Heart left ventricle (tissue), 16 donors: Measurements from ENCODE around the gene ZNF283. TPM values are rescaled to one million over a fixed set of nuclear protein-coding genes. Genes with fewer than 3 reads are reported as not detected.

Experiments used
- ATAC-seq, 4 donors: fragments of 200-7000 bp; cut with Tn5 transposase; one replicate each; pipeline ENCODE4 v1.9.1; 2020 to 2022; ENCODE audit warnings: moderate library complexity in 4 of 4, mild to moderate bottlenecking in 3 of 4, moderate number of reproducible peaks in 1 of 4
- DNase-seq, 5 donors: peaks; one replicate each; pipeline ENCODE4 v3.0.0-alpha.2; 2020
- H3K27ac ChIP-seq, 12 donors: fragments of 200-600 bp; sonication (generic) in 4 of 12; one replicate each; pipeline versions ENCODE4 v1.5.0 to v1.8.0; 2016 to 2022; ENCODE audit warnings: mild to moderate bottlenecking in 2 of 12
- H3K27me3 ChIP-seq, 9 donors: fragments of 200-600 bp; sonication (generic) in 2 of 9; one replicate each; pipeline versions ENCODE4 v1.5.1 to v1.8.0; 2016 to 2022; ENCODE audit warnings: mild to moderate bottlenecking in 3 of 9
- H3K36me3 ChIP-seq, 9 donors: fragments of 200-600 bp; sonication (generic) in 2 of 9; one replicate each; pipeline versions ENCODE4 v1.5.0 to v1.8.0; 2018 to 2022; ENCODE audit warnings: mild to moderate bottlenecking in 2 of 9
- H3K4me1 ChIP-seq, 12 donors: fragments of 200-600 bp; sonication (generic) in 4 of 12; one replicate each; pipeline versions ENCODE4 v1.5.0 to v1.8.0; 2016 to 2022; ENCODE audit warnings: mild to moderate bottlenecking in 3 of 12
- H3K4me3 ChIP-seq, 12 donors: fragments of 200-600 bp; sonication (generic) in 4 of 12; one replicate each; pipeline versions ENCODE4 v1.5.0 to v1.8.0; 2017 to 2022; ENCODE audit warnings: mild to moderate bottlenecking in 9 of 12, moderate library complexity in 4 of 12
- H3K9me3 ChIP-seq, 12 donors: fragments of 200-600 bp; sonication (generic) in 4 of 12; one replicate each; pipeline versions ENCODE4 v1.5.0 to v1.8.0; 2016 to 2022; ENCODE audit warnings: mild to moderate bottlenecking in 1 of 12
- CTCF ChIP-seq, 12 donors: fragments of 200-600 bp; sonication (generic) in 4 of 12; IDR thresholded peaks; one replicate each; pipeline versions ENCODE4 v1.5.0 to v1.8.0; 2018 to 2022; ENCODE audit warnings: antibody characterized with exemption in 12 of 12, mild to moderate bottlenecking in 5 of 12
- POLR2A ChIP-seq, 2 donors: fragments of 450-650 bp; IDR thresholded peaks; one replicate each; pipeline ENCODE4 v1.6.1; 2017; ENCODE audit warnings: antibody characterized with exemption in 2 of 2, mild to moderate bottlenecking in 2 of 2, moderate library complexity in 2 of 2
- WGBS, 4 donors: extraction: QIAGEN DNeasy Blood & Tissue Kit in 2 of 4; methylation state at CpG; one replicate each; pipeline versions ENCODE4 v1.1.5 to v1.1.7; 2013 to 2018; 5-methylcytosine and 5-hydroxymethylcytosine counted together
- intact Hi-C, 10 donors: fragments of 100-400 bp; cut with DNase I; formaldehyde crosslinking; loops; one replicate each; pipeline versions ENCODE4 v1.11.1 to v1.14.2; 2022
- polyA plus RNA-seq, 2 donors: library from polyadenylated mRNA; stranded (reverse); fragments of 200-250 nt; gene quantifications; one replicate each; pipeline ENCODE4 v1.2.3, GENCODE V29; 2013
- total RNA-seq, 9 donors: library from RNA; depleted of rRNA in 2 of 9; stranded (reverse); fragments of >200 nt in 2 of 9; fragmentation: NEBNext Ultra II Directional in 3 of 9; extraction: Animal tissue kit (Norgen Biotek cat#: 25700) in 3 of 9; gene quantifications; one replicate each; pipeline versions ENCODE4 v1.1.0 to v1.2.4, GENCODE V29; 2016 to 2023
- donor health status: ischemic (EF 13 %, LVEDD 7.1; RV severe dilation, severe dysfunction).
- donor health status: healthy with polysubstance abuse.
- donor health status: DM: no; HTN: yes; CAD: no.
- donor health status: DM: no; HTN: no; CAD: no.
- donor health status: ischemic (EF 25% LVEDD 6.9; RV normal size, moderate dysfunction).
- donor health status: ischemic (EF 25% LVEDD 5.7; RV mildly dilated, moderate dysfunction).
- donor health status: healthy.
- donor health status: DM: yes; HTN: yes; CAD: no.
- donor health status: ischemic (EF 35%, LVEDD 5.7; RV mildly dilated, moderate dysfunction).
- donor health status: nonischemic (EF 11% LVEDD 7.7; RV severe dilation, severe dysfunction).
- donor health status: DM: yes; HTN: yes; CAD: no.
- donor health status: PGD.
- donor health status: ischemic (EF 29% LVEDD 5.4; RV normal size, mild dysfunction).
- donor health status: nonischemic (EF 23%, LVEDD 6.1; RV moderate dilation, normal function).

The ZNF283 gene
- total and polyA plus RNA-seq, 11 donors, result 4.6 to 13.4 (median 10.3) TPM

- Histone ChIP-seq H3K36me3 (no peaks in the 10 kb centered on the region), H3K9me3 (no peaks in the 10 kb centered on the region), H3K4me1 (peaks cover 0 to 60% (median 4%) of the 10 kb centered on the region in 12 donors), H3K4me3 (peak overlapping the region in 1 of 12 donors; percentile 39), H3K27ac (peak overlapping the region in 2 of 12 donors; percentile 30 to 74), H3K27me3 (peaks cover 0 to 22% (median 6%) of the 10 kb centered on the region in 9 donors)
- intact Hi-C loops, result loop anchor here in 6 of 10 donors (5.0 to 10.0 kb wide), 5 partner anchors 33 to 335 kb away; partner anchors contain the start of genes PLAUR (in 1 of the 6) and ZNF575 (in 1 of the 6)
- ATAC-seq (no peak), DNase-seq (no peak)
- TF ChIP-seq POLR2A (IDR thresholded peaks at IDR 0.05) (no peak), CTCF (IDR thresholded peaks at IDR 0.05) (no peak)
- WGBS, 4 donors, result 39 to 56% (median 43%) methylated on average over 3 of the region's 3 CpGs
These were observed 47.3 kb upstream of the ZNF283 start for GRCh38 chr19:43779820-43780219.

GRCh38 chr19:43780706-43781525 is 46.2 kb upstream of the ZNF283 start, which contains the start of gene KCNN4:
TSS of gene KCNN4 (minus strand) at chr19:43780973. CDS start at chr19:43780861, 112 bp downstream.
- H3K36me3 ChIP-seq, result no peaks in the 10 kb centered on the region
- no peak for DNase-seq
- intact Hi-C loops, result loop anchor here in 6 of 10 donors (5.0 to 10.0 kb wide), 5 partner anchors 34 to 336 kb away; partner anchors contain the start of genes PLAUR (in 1 of the 6) and ZNF575 (in 1 of the 6)
- peak in 1 of 4 donors; percentile 21 for ATAC-seq
- H3K9me3 ChIP-seq, result no peaks in the 10 kb centered on the region
- peak within 1 kb of the TSS in 1 of 12 donors; percentile 74 for H3K27ac ChIP-seq
- 35 to 47% (median 39%) methylated on average over 7 to 19 of the region's 19 CpGs for WGBS, 4 donors
- H3K4me3 ChIP-seq, result peak within 1 kb of the TSS in 4 of 12 donors; percentile 7 to 53 (median 18)
- peaks cover 0 to 58% (median 4%) of the 10 kb centered on the region in 12 donors for H3K4me1 ChIP-seq
- peaks cover 0 to 22% (median 0%) of the 10 kb centered on the region in 9 donors for H3K27me3 ChIP-seq
- TF ChIP-seq CTCF (IDR thresholded peaks at IDR 0.05) (no peak), POLR2A (IDR thresholded peaks at IDR 0.05) (no peak)

GRCh38 chr19:43781630-43782310 is 45.4 kb upstream of the ZNF283 start:
- H3K4me3 ChIP-seq, result no peak overlapping the region
- no peak overlapping the region for H3K27ac ChIP-seq
- peaks cover 0 to 22% (median 0%) of the 10 kb centered on the region in 9 donors for H3K27me3 ChIP-seq
- no peak for DNase-seq
- no peak for ATAC-seq
- H3K9me3 ChIP-seq, result no peaks in the 10 kb centered on the region
- intact Hi-C loops, result loop anchor here in 6 of 10 donors (5.0 to 10.0 kb wide), 5 partner anchors 34 to 337 kb away; partner anchors contain the start of genes PLAUR (in 1 of the 6) and ZNF575 (in 1 of the 6)
- H3K4me1 ChIP-seq, result peaks cover 0 to 53% (median 4%) of the 10 kb centered on the region in 12 donors
- 87 to 92% (median 89%) methylated on average over 14 of the region's 14 CpGs for WGBS, 4 donors
- TF ChIP-seq CTCF (IDR thresholded peaks at IDR 0.05) (no peak), POLR2A (IDR thresholded peaks at IDR 0.05) (no peak)
- no peaks in the 10 kb centered on the region for H3K36me3 ChIP-seq
